ENCODE measurements around the gene COL18A1. TPM values are rescaled to one million over a fixed set of nuclear protein-coding genes. Genes with fewer than 3 reads are reported as not detected.

The COL18A1 gene
- total RNA-seq, 1 experiment from 2014 or later: 77.0 TPM

GRCh38 chr21:45393833-45394638 is 10.9 kb upstream of the COL18A1 start:
- H3K9me3 ChIP-seq (ENCODE audit: low read length): no peaks in the 10 kb centered on the region
- H3K79me2 ChIP-seq (ENCODE audit: low read length): no peaks in the 10 kb centered on the region
- no peaks in the 10 kb centered on the region for H3K4me1 ChIP-seq (ENCODE audit: insufficient read depth, low read length)
- H3K27me3 ChIP-seq (ENCODE audit: low read length): no peaks in the 10 kb centered on the region; the same call in 1 of the 2 replicates
- no TSS peak for BruUV-seq (replicated peaks)
- H3K36me3 ChIP-seq (ENCODE audit: low read depth, low read length): no peaks in the 10 kb centered on the region
- DNase-seq: no peak
- no peak overlapping the region for H3K4me3 ChIP-seq (ENCODE audit: low read length)
- no peak overlapping the region for H3K9ac ChIP-seq (ENCODE audit: low read length)
- no peaks in the 10 kb centered on the region for H3K9me2 ChIP-seq (replicated peaks; ENCODE audit: low read length)
- CTCF ChIA-PET: no interaction called here
- H4K20me1 ChIP-seq (ENCODE audit: low read length): no peaks in the 10 kb centered on the region
- no peaks in the 10 kb centered on the region for H3F3A ChIP-seq (ENCODE audit: low read length, unreplicated experiment)
- H3K27ac ChIP-seq (ENCODE audit: low read length): no peak overlapping the region
- no peak overlapping the region for H2AFZ ChIP-seq (ENCODE audit: low read length)
- no peak overlapping the region for H3K4me2 ChIP-seq (ENCODE audit: low read length)
- POLR2A ChIA-PET (ENCODE audit: unreplicated experiment): no interaction called here
- ATAC-seq: no peak
- TF ChIP-seq, protein P1, sequence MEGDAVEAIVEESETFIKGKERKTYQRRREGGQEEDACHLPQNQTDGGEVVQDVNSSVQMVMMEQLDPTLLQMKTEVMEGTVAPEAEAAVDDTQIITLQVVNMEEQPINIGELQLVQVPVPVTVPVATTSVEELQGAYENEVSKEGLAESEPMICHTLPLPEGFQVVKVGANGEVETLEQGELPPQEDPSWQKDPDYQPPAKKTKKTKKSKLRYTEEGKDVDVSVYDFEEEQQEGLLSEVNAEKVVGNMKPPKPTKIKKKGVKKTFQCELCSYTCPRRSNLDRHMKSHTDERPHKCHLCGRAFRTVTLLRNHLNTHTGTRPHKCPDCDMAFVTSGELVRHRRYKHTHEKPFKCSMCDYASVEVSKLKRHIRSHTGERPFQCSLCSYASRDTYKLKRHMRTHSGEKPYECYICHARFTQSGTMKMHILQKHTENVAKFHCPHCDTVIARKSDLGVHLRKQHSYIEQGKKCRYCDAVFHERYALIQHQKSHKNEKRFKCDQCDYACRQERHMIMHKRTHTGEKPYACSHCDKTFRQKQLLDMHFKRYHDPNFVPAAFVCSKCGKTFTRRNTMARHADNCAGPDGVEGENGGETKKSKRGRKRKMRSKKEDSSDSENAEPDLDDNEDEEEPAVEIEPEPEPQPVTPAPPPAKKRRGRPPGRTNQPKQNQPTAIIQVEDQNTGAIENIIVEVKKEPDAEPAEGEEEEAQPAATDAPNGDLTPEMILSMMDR (conservative IDR thresholded peaks at IDR 0.05; ENCODE audit: low read depth, low read length): no peak
- TF ChIP-seq EZH2phosphoT487 (IDR thresholded peaks at IDR 0.05; ENCODE audit: borderline replicate concordance, low read length) (no peak), EZH2 (IDR thresholded peaks at IDR 0.05; ENCODE audit: low read length, unreplicated experiment) (no peak)
- intact Hi-C loops (cut with micrococcal nuclease): no loop called here

DNA sequence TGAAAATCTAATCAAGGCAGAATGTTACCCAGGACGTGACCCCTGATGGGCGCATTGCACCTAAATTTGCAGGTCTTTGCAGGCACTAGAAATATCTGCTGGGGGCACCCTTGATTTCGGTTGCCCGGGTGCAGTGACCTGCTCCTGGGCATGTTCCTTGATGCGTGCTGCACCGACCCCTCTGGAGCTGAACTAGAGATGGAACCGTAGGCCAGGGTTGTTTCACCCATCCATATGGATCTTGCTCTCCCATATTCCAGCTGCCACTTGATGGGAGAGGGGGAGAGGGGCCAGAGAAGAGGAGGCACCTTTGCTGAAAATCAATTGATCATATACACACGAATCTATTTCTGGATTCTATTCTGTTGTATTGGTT is 8.4 kb upstream of the COL18A1 start:
- H3K4me3 ChIP-seq (ENCODE audit: low read length): no peak overlapping the region
- peaks cover 6% of the 10 kb centered on the region; the same call in 1 of the 2 replicates for H3K9me3 ChIP-seq (ENCODE audit: low read length)
- intact Hi-C loops (cut with micrococcal nuclease): no loop called here
- H3K4me1 ChIP-seq (ENCODE audit: insufficient read depth, low read length): no peaks in the 10 kb centered on the region
- no peak overlapping the region for H3K9ac ChIP-seq (ENCODE audit: low read length)
- DNase-seq: no peak
- no peaks in the 10 kb centered on the region; the same call in 1 of the 2 replicates for H3K36me3 ChIP-seq (ENCODE audit: low read depth, low read length)
- H4K20me1 ChIP-seq (ENCODE audit: low read length): no peaks in the 10 kb centered on the region
- H3K27me3 ChIP-seq (ENCODE audit: low read length): no peaks in the 10 kb centered on the region; the same call in 1 of the 2 replicates
- POLR2A ChIA-PET (ENCODE audit: unreplicated experiment): no interaction called here
- H3K79me2 ChIP-seq (ENCODE audit: low read length): no peaks in the 10 kb centered on the region
- no peak overlapping the region for H3K27ac ChIP-seq (ENCODE audit: low read length)
- CTCF ChIA-PET: no interaction called here
- no TSS peak for BruUV-seq (replicated peaks)
- H3K9me2 ChIP-seq (replicated peaks; ENCODE audit: low read length): no peaks in the 10 kb centered on the region
- TF ChIP-seq, protein P1 (conservative IDR thresholded peaks at IDR 0.05; ENCODE audit: low read depth, low read length): no peak
- TF ChIP-seq EZH2 (IDR thresholded peaks at IDR 0.05; ENCODE audit: low read length, unreplicated experiment) (no peak), EZH2phosphoT487 (IDR thresholded peaks at IDR 0.05; ENCODE audit: borderline replicate concordance, low read length) (no peak)
- no peak overlapping the region for H2AFZ ChIP-seq (ENCODE audit: low read length)
- no peaks in the 10 kb centered on the region for H3F3A ChIP-seq (ENCODE audit: low read length, unreplicated experiment)
- ATAC-seq: no peak
- H3K4me2 ChIP-seq (ENCODE audit: low read length): no peak overlapping the region

DNA sequence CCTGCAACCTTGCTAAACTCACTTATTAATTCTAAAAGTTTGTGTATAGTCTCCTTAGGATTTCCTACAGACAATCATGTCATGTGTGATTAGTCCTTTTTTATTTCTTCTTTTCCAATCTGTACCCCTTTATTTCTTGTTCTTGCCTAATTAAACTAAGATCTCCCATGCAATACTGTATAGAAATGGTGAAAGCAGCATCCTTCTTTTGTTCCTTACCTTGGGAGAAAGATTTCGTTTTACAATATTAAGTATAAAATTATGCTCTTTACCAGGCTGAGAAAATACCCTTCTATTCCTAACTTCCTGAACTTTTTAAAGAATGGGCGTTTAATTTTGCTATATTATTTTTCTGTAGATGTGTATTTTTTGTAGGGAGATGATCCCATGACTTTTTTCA is 7.6 kb upstream of the COL18A1 start:
- no peaks in the 10 kb centered on the region for H3K4me1 ChIP-seq (ENCODE audit: insufficient read depth, low read length)
- ChIA-PET CTCF (no interaction called here), POLR2A (ENCODE audit: unreplicated experiment) (no interaction called here)
- intact Hi-C loops (cut with micrococcal nuclease): no loop called here
- H3K4me2 ChIP-seq (ENCODE audit: low read length): no peak overlapping the region
- H3K9me2 ChIP-seq (replicated peaks; ENCODE audit: low read length): no peaks in the 10 kb centered on the region
- DNase-seq: no peak
- H3K27me3 ChIP-seq (ENCODE audit: low read length): no peaks in the 10 kb centered on the region; the same call in 1 of the 2 replicates
- no peaks in the 10 kb centered on the region for H4K20me1 ChIP-seq (ENCODE audit: low read length)
- H3K27ac ChIP-seq (ENCODE audit: low read length): no peak overlapping the region
- no peaks in the 10 kb centered on the region; the same call in 1 of the 2 replicates for H3K36me3 ChIP-seq (ENCODE audit: low read depth, low read length)
- ATAC-seq: no peak
- H2AFZ ChIP-seq (ENCODE audit: low read length): no peak overlapping the region
- no peak overlapping the region for H3K9ac ChIP-seq (ENCODE audit: low read length)
- H3K4me3 ChIP-seq (ENCODE audit: low read length): no peak overlapping the region
- TF ChIP-seq EZH2 (IDR thresholded peaks at IDR 0.05; ENCODE audit: low read length, unreplicated experiment) (no peak), EZH2phosphoT487 (IDR thresholded peaks at IDR 0.05; ENCODE audit: borderline replicate concordance, low read length) (no peak)
- TF ChIP-seq, protein P1 (conservative IDR thresholded peaks at IDR 0.05; ENCODE audit: low read depth, low read length): no peak
- no peaks in the 10 kb centered on the region for H3K79me2 ChIP-seq (ENCODE audit: low read length)
- H3F3A ChIP-seq (ENCODE audit: low read length, unreplicated experiment): no peaks in the 10 kb centered on the region
- no TSS peak for BruUV-seq (replicated peaks)
- H3K9me3 ChIP-seq (ENCODE audit: low read length): peaks cover 7% of the 10 kb centered on the region; the same call in 1 of the 2 replicates
